HG03354 (cell line): ENCODE data around the gene INIP.

Experiments used
- ATAC-seq: cut with Tn5 transposase; IDR thresholded peaks from one replicate; pipeline ENCODE4 v1.9.1; 2021; ENCODE audit warnings: mild to moderate bottlenecking; ENCODE audit not compliant: unreplicated experiment, poor library complexity, severe bottlenecking

INIP gene

GRCh38 chr9:112717661-112718331 lies at the start of gene INIP:
TSS of gene INIP (minus strand) at chr9:112718117. CDS start at chr9:112716485, 1,632 bp downstream.
- peak; percentile 97 for ATAC-seq

GRCh38 chr9:112765281-112765680 lies 47.4 kb upstream of the INIP start:
- no peak for ATAC-seq

GRCh38 chr9:112764837-112765236 lies 46.9 kb upstream of the INIP start:
- ATAC-seq = no peak

- no peak for ATAC-seq
Observed at GRCh38 chr9:112764344-112764743, 46.4 kb upstream of the INIP start.

- no peak for ATAC-seq
Observed at GRCh38 chr9:112762726-112763518, 45.0 kb upstream of the INIP start.

- ATAC-seq = no peak
Observed at GRCh38 chr9:112761912-112762655, 44.2 kb upstream of the INIP start.

GRCh38 chr9:112760821-112761220 lies 42.9 kb upstream of the INIP start:
- no peak for ATAC-seq

GRCh38 chr9:112757940-112758339 lies 40.0 kb upstream of the INIP start:
- ATAC-seq = no peak

- no peak for ATAC-seq
Observed at GRCh38 chr9:112757282-112757883, 39.5 kb upstream of the INIP start.

- no peak for ATAC-seq
Observed at GRCh38 chr9:112755675-112756074, 37.8 kb upstream of the INIP start.

- ATAC-seq = no peak
Observed at GRCh38 chr9:112755016-112755427, 37.1 kb upstream of the INIP start.

- no peak for ATAC-seq
Observed at GRCh38 chr9:112754578-112754977, 36.7 kb upstream of the INIP start.

- no peak for ATAC-seq
Observed at GRCh38 chr9:112753725-112754124, 35.8 kb upstream of the INIP start.

GRCh38 chr9:112752334-112753125 lies 34.6 kb upstream of the INIP start:
- ATAC-seq = no peak

GRCh38 chr9:112751056-112751795 lies 33.3 kb upstream of the INIP start:
- peak; percentile 43 for ATAC-seq

GRCh38 chr9:112750764-112751055 lies 32.8 kb upstream of the INIP start:
- ATAC-seq = no peak

GRCh38 chr9:112750016-112750763 lies 32.3 kb upstream of the INIP start, which contains the start of gene SNX30:
TSS of gene SNX30 (plus strand) at chr9:112750760. CDS start at chr9:112751002, 242 bp downstream.
- peak; percentile 85 for ATAC-seq

- no peak for ATAC-seq
Observed at GRCh38 chr9:112747094-112747493, 29.2 kb upstream of the INIP start.
